GM04503 (cell line): ENCODE results near the gene TSPY10.
"Not testable (repeated sequence)": the region's sequence is repeated elsewhere in the genome, so short reads cannot be mapped to it uniquely, and the experiment has no call there.

Experiments
- DNase-seq: peaks from one replicate; pipeline ENCODE4 v3.0.0-alpha.2; 2012; ENCODE audit warnings: low read depth

TSPY10 gene, protein sequence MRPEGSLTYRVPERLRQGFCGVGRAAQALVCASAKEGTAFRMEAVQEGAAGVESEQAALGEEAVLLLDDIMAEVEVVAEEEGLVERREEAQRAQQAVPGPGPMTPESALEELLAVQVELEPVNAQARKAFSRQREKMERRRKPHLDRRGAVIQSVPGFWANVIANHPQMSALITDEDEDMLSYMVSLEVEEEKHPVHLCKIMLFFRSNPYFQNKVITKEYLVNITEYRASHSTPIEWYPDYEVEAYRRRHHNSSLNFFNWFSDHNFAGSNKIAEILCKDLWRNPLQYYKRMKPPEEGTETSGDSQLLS

DNA sequence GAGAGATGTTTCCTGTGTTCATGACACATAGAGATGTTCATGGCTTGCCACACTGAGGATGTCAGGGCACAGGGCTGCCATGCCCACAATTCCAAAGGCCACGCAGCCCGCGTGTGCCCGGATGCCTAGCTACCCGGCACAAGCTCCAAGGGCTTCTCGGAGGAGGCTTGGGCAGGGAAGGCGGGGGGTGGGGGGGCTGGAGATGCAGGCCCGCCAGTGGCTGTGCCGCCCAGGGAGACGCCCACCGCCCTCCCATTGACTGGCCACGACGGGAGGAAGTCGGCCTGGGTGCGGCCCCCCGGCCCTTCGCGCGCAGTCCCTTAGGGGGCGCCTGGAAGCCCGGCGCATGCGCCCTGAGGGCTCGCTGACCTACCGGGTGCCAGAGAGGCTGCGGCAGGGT lies at the start of gene TSPY10:
Gene TSPY10 (plus strand): TSS at position 301 of the 400 bp plus-strand sequence. CDS start 46 bp downstream, at position 347.
- not testable (repeated sequence) for DNase-seq

DNA sequence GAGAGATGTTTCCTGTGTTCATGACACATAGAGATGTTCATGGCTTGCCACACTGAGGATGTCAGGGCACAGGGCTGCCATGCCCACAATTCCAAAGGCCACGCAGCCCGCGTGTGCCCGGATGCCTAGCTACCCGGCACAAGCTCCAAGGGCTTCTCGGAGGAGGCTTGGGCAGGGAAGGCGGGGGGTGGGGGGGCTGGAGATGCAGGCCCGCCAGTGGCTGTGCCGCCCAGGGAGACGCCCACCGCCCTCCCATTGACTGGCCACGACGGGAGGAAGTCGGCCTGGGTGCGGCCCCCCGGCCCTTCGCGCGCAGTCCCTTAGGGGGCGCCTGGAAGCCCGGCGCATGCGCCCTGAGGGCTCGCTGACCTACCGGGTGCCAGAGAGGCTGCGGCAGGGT lies 40.7 kb upstream of the TSPY10 start, which contains the start of gene TSPY9:
Gene TSPY9 (plus strand): TSS at position 301 of the 400 bp plus-strand sequence. CDS start 46 bp downstream, at position 347.
- DNase-seq: not testable (repeated sequence)

DNA sequence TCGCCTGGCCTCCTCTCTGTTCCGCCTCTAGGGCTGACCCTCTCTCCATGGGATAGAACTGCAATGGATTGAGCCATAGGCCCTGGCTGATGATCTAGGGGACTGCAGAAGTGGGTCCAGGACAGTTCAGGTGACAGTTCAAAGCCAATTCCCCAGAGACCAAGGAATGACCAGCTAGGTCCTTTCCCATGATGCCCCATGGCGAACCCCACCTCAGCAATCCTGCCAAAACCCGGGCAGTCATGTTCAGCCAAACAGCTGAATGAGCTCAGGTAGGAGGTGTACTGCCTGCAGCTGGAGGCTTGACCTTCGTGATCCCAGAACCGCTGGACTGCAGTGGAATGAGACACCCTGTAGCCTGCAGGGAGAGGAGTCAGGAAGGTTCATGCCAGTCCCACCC lies 23.3 kb upstream of the TSPY10 start:
- not testable (repeated sequence) for DNase-seq

DNA sequence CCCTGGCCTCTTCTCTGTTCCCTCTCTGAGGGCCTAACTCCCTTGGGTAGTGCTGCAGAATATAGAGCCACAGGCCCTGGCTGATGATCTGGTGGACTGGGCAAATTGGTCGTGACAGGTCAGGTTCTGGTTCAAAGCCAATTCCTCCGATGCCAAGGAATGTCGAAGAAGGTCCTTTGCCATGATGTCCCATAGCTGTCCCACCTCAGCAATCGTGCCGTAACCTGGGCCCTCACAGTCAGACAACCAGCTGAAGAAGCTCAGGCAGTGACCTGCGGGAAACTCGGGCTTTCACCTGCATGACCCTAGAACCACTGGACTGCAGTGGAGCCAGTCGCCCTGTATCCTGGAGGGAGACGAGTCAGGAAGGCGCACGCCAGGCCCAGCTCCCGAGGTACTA lies 11.4 kb upstream of the TSPY10 start:
- DNase-seq: not testable (repeated sequence)
